ENCODE measurements around the gene CTSW. TPM values are rescaled to one million over a fixed set of nuclear protein-coding genes. Genes with fewer than 3 reads are reported as not detected.

The CTSW gene
- total and polyA plus RNA-seq, 7 donors = 0.08 to 0.91 (median 0.36) TPM

DNA sequence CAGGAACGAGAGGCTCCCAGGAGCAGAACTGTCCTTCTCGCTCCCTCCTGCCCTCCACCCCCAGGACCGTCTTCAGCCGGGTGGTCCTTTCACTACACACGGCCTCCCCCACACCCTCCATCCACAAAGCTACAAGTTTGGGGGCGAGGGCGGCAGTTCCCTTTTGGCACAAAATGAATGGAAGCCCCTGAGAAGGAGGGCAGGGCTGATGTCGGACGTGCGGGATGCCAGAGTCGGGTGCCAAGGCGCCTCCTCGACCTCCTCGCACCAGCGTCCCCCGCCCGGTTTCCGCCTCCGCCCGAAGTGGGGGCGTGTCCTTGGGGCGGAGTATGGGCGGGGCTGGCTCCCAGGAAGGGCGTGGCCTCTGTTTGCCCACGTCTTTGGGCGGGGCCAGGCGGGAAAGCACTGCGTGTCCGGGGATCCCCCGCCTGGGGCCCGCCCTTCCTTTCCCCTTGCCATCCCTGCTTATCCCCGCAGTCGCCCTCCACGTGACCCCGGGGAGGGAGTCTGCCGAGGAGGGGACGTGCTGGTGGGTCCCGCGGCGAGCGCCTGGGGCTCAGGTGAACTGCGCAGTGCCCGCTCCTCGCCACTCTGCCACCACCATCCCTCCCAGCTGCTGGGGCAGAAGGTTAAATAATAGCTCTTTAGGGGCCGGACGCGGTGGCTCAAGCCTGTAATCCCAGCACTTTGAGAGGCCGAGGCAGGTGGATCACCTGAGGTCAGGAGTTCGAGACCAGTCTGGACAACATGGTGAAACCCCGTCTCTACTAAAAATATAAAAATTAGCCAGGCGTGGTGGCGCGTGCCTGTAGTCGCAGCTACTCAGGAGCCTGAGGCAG is 6.1 kb upstream of the CTSW start:
- no peaks in the 10 kb centered on the region for H3K9me3 ChIP-seq
- H3K36me3 ChIP-seq (ENCODE audit: insufficient read depth in 1 of 2, low read depth in 1 of 2) = peaks cover 0 to 22% of the 10 kb centered on the region in 2 donors
- DNase-seq (peak; percentile 95 to 97), ATAC-seq (peak; percentile 95 to 97 (median 96))
- peaks cover 12% of the 10 kb centered on the region for H3K4me1 ChIP-seq
- TF ChIP-seq, protein P1, sequence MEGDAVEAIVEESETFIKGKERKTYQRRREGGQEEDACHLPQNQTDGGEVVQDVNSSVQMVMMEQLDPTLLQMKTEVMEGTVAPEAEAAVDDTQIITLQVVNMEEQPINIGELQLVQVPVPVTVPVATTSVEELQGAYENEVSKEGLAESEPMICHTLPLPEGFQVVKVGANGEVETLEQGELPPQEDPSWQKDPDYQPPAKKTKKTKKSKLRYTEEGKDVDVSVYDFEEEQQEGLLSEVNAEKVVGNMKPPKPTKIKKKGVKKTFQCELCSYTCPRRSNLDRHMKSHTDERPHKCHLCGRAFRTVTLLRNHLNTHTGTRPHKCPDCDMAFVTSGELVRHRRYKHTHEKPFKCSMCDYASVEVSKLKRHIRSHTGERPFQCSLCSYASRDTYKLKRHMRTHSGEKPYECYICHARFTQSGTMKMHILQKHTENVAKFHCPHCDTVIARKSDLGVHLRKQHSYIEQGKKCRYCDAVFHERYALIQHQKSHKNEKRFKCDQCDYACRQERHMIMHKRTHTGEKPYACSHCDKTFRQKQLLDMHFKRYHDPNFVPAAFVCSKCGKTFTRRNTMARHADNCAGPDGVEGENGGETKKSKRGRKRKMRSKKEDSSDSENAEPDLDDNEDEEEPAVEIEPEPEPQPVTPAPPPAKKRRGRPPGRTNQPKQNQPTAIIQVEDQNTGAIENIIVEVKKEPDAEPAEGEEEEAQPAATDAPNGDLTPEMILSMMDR (IDR thresholded peaks at IDR 0.05) = no peak
- peak overlapping the region; percentile 75 for H3K4me3 ChIP-seq
- WGBS, 3 donors = 6 to 9% (median 9%) methylated on average over 42 to 54 of the region's 54 CpGs
- peak overlapping the region; percentile 81 for H3K27ac ChIP-seq
- intact Hi-C loops (cut with DNase I) = no loop called here
- no peaks in the 10 kb centered on the region for H3K27me3 ChIP-seq (ENCODE audit: insufficient read depth in 3 of 3, low read length in 2 of 3)

DNA sequence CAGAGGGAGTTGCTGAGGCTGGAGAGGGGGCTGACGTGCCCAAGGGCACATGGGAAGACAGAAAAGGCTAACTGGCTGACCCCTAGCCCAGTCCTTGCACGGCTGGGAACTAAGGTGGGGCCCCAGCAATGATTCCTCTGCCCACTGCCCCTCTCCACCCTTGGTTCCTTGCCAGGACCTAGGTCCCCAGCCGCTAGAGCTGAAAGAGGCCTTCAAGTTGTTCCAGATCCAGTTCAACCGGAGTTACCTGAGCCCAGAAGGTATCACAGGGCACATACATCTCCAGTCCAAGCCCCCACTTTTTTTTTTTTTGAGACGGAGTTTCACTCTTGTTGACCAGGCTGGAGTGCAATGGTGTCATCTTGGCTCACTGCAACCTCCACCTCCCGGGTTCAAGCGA is 390 bp downstream of the CTSW start:
- TF ChIP-seq, protein P1 (IDR thresholded peaks at IDR 0.05) = no peak
- Histone ChIP-seq H3K27me3 (ENCODE audit: insufficient read depth in 3 of 3, low read length in 2 of 3) (no peaks in the 10 kb centered on the region), H3K27ac (no peak overlapping the region), H3K4me1 (no peaks in the 10 kb centered on the region), H3K4me3 (no peak overlapping the region), H3K9me3 (no peaks in the 10 kb centered on the region), H3K36me3 (ENCODE audit: insufficient read depth in 1 of 2, low read depth in 1 of 2) (peaks cover 9 to 28% of the 10 kb centered on the region in 2 donors)
- WGBS, 3 donors = 59 to 72% (median 67%) methylated on average over 7 of the region's 7 CpGs
- intact Hi-C loops (cut with DNase I) = no loop called here
- DNase-seq = no peak
- ATAC-seq = no peak

DNA sequence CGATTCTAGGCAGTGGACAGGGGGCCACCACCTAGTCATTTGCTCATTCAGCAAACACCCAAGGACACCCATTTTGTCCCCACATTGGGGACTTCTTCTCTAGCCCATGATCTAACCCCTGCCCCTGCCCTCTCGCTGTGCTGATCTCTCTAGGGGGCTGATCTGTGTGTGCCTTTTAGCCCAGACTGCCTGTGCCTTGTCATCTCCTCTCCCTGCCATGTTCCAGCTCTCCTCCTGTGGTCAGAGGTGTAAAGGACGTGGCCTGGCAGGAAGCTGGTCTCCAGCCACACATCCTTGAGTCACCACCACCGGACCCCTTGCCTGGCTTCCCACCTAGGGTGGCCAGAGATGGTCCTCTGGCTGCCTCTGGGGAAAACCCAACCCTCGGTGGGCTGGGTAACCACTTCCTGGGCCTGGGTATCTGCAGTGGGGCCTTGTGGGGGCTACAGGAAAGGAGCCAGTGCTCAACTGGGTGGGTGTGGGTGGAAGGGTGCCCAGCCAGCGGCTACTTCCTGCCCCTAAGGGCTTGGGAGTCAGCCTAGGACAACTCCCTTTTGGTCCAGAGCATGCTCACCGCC is 1.3 kb downstream of the CTSW start:
- H3K27ac ChIP-seq = no peak overlapping the region
- H3K27me3 ChIP-seq (ENCODE audit: insufficient read depth in 3 of 3, low read length in 2 of 3) = no peaks in the 10 kb centered on the region
- DNase-seq (no peak), ATAC-seq (no peak)
- no peak overlapping the region for H3K4me3 ChIP-seq
- intact Hi-C loops (cut with DNase I) = no loop called here
- WGBS, 3 donors = 61 to 70% (median 68%) methylated on average over 7 of the region's 7 CpGs
- H3K36me3 ChIP-seq (ENCODE audit: insufficient read depth in 1 of 2, low read depth in 1 of 2) = peaks cover 9 to 37% of the 10 kb centered on the region in 2 donors
- H3K4me1 ChIP-seq = no peaks in the 10 kb centered on the region
- no peaks in the 10 kb centered on the region for H3K9me3 ChIP-seq
- TF ChIP-seq, protein P1 (IDR thresholded peaks at IDR 0.05) = no peak

DNA sequence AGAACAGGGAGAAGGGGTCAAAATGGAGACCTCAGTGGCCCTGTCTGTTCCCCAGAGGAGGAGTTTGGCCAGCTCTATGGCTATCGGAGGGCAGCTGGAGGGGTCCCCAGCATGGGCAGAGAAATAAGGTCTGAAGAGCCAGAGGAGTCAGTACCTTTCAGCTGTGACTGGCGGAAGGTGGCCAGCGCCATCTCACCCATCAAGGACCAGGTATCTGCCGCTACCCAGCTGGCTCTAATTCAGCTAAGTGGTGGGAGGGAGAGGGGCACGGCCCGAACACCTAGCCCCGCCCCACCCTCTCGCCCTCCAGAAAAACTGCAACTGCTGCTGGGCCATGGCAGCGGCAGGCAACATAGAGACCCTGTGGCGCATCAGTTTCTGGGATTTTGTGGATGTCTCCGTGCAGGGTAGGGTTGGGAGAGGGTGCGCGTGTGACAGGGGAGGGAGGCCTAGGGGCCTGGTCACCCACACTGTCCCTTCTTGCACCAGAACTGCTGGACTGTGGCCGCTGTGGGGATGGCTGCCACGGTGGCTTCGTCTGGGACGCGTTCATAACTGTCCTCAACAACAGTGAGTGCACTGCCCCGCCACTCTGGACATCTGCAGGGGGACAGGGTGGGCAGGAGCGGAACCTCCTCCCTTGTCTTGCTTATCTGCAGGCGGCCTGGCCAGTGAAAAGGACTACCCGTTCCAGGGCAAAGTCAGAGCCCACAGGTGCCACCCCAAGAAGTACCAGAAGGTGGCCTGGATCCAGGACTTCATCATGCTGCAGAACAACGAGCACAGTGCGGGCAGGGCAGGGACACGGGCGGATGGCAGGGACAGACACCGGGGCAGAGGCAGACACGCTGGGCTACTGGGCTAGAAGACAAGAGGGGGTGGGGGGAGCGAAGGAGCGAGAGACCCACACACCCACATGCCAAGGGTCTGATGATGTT is 2.8 kb downstream of the CTSW start:
- Histone ChIP-seq H3K27ac (no peak overlapping the region), H3K27me3 (ENCODE audit: insufficient read depth in 3 of 3, low read length in 2 of 3) (no peaks in the 10 kb centered on the region), H3K4me3 (no peak overlapping the region), H3K36me3 (ENCODE audit: insufficient read depth in 1 of 2, low read depth in 1 of 2) (peaks cover 9 to 49% of the 10 kb centered on the region in 2 donors), H3K4me1 (peaks cover 2% of the 10 kb centered on the region), H3K9me3 (no peaks in the 10 kb centered on the region)
- 87 to 93% (median 88%) methylated on average over 29 to 30 of the region's 30 CpGs for WGBS, 3 donors
- intact Hi-C loops (cut with DNase I) = no loop called here
- TF ChIP-seq, protein P1 (IDR thresholded peaks at IDR 0.05) = no peak
- no peak for ATAC-seq
- no peak for DNase-seq
